ENCODE results near the gene SENP7. TPM values are rescaled to one million over a fixed set of nuclear protein-coding genes. Genes with fewer than 3 reads are reported as not detected.

SENP7 gene
- total RNA-seq, 1 donor from 2014 or later, result 33.6 TPM

DNA sequence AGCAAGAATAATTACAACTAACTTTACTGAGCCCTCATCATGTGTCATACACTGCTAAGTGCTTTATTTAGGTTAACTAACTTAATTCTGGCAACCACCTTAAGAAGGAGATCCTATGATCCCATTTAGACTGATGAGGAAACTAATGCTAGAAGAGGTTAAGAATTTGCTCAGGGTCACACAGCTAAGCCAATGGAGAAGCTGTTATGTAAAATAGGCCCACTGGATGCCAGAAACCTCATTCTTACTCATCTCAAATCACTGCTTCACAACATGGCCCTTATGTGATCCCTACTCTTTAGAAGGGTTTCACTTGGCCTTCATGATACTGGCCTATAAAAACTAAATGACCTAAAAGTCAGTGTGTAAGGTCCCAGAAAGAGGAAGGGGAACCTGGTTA, 233.8 kb downstream of the SENP7 start:
- TF ChIP-seq, protein P1, sequence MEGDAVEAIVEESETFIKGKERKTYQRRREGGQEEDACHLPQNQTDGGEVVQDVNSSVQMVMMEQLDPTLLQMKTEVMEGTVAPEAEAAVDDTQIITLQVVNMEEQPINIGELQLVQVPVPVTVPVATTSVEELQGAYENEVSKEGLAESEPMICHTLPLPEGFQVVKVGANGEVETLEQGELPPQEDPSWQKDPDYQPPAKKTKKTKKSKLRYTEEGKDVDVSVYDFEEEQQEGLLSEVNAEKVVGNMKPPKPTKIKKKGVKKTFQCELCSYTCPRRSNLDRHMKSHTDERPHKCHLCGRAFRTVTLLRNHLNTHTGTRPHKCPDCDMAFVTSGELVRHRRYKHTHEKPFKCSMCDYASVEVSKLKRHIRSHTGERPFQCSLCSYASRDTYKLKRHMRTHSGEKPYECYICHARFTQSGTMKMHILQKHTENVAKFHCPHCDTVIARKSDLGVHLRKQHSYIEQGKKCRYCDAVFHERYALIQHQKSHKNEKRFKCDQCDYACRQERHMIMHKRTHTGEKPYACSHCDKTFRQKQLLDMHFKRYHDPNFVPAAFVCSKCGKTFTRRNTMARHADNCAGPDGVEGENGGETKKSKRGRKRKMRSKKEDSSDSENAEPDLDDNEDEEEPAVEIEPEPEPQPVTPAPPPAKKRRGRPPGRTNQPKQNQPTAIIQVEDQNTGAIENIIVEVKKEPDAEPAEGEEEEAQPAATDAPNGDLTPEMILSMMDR (conservative IDR thresholded peaks at IDR 0.05), result no peak
- no peak for DNase-seq (ENCODE audit: extremely low spot score, unreplicated experiment)
- peaks cover 8% of the 10 kb centered on the region for H3K4me1 Mint-ChIP-seq (ENCODE audit: unreplicated experiment)
- H3K27ac Mint-ChIP-seq, result no peak overlapping the region
- no peaks in the 10 kb centered on the region for H3K9me3 Mint-ChIP-seq
- no peaks in the 10 kb centered on the region for H3K36me3 Mint-ChIP-seq
- no peak overlapping the region for H3K4me3 Mint-ChIP-seq
- no peaks in the 10 kb centered on the region for H3K27me3 Mint-ChIP-seq

DNA sequence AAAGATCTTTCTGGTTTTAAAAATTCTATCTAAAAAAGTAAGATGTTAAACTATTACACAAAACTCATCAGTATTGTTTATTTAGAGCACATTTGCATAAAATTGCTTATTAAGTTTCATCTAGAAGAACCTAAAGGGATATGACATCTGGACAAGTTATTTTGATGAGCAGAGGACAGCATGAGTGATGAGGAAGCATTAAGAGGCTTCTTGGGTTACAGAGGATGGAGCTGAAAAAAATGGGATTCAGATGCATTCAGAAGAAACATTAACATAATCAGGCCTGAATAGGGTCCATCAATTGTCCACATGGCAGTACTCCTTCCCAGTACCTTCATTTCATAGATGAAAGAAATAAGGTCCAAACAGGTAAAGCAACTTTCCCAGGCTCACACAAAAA, 234.3 kb downstream of the SENP7 start:
- H3K9me3 Mint-ChIP-seq, result no peaks in the 10 kb centered on the region
- H3K27me3 Mint-ChIP-seq, result no peaks in the 10 kb centered on the region
- TF ChIP-seq, protein P1 (conservative IDR thresholded peaks at IDR 0.05), result no peak
- DNase-seq (ENCODE audit: extremely low spot score, unreplicated experiment), result no peak
- H3K36me3 Mint-ChIP-seq, result no peaks in the 10 kb centered on the region
- H3K4me1 Mint-ChIP-seq (ENCODE audit: unreplicated experiment), result peaks cover 8% of the 10 kb centered on the region
- H3K4me3 Mint-ChIP-seq, result no peak overlapping the region
- no peak overlapping the region for H3K27ac Mint-ChIP-seq

Other genes starting within 250 kb of the SENP7 start
- gene IMPG2, start 192.6 kb downstream of the SENP7 start, total RNA-seq (ENCODE audit: low replicate concordance), result 0.43 and 0.53 TPM in 2 replicates
- 28.5 and 31.9 TPM in 2 replicates for gene TRMT10C, start 48.7 kb upstream of the SENP7 start, total RNA-seq (ENCODE audit: low replicate concordance)
- gene PCNP, start 61.0 kb upstream of the SENP7 start, total RNA-seq (ENCODE audit: low replicate concordance), result 154 and 163 TPM in 2 replicates
- gene ZBTB11, start 163.9 kb upstream of the SENP7 start, total RNA-seq (ENCODE audit: low replicate concordance), result 15.4 and 18.4 TPM in 2 replicates
- gene RPL24, start 173.5 kb upstream of the SENP7 start, total RNA-seq (ENCODE audit: low replicate concordance), result 1,197 and 1,373 TPM in 2 replicates
- 11.3 and 24.2 TPM in 2 replicates for gene CEP97, start 211.4 kb upstream of the SENP7 start, total RNA-seq (ENCODE audit: low replicate concordance)